GM21390 (cell line): ENCODE data around the gene AGBL1.

ENCODE experiments used
- ATAC-seq: cut with Tn5 transposase; IDR thresholded peaks from one replicate; pipeline ENCODE4 v1.9.1; 2021; ENCODE audit not compliant: unreplicated experiment

AGBL1 gene

DNA sequence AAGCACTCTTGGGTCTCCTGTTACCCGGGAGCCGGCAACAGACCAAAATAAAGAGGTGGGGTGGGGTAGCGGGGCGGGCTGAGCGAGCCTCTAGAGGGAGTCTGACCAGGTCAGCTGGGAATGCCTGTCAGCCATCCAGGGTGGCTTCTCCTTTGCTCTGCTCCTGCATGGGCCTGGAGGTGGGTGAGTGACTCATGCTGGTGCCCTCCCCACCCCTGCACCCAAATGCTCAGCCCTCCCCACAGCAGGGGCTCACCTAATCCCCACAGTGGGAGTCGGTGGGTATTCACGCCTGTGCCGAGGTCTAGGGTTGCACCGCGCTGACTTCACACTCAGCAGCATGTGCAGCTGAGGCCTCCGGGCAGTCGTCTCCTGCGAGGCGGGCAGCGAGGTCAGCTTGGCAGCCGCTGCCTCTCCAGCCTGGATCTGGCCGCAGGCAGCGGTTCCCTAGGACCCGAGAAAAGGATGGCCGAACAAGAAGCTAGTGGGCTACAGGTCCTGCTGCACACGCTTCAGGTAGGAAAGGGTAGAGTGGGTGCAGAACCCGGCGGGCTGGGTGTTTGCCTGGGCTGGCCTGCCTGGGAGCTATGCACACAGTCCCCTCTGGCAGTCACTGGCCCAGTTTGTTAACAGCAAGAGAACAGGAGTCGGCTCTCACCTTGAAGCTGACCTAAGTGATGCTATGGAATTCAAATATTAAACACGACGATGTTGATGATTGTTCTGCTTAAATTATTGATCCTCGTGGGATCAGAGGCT, at the start of gene AGBL1:
Gene AGBL1, plus strand, starts transcription at position 364 of the 759 bp plus-strand sequence.
- no peak for ATAC-seq

DNA sequence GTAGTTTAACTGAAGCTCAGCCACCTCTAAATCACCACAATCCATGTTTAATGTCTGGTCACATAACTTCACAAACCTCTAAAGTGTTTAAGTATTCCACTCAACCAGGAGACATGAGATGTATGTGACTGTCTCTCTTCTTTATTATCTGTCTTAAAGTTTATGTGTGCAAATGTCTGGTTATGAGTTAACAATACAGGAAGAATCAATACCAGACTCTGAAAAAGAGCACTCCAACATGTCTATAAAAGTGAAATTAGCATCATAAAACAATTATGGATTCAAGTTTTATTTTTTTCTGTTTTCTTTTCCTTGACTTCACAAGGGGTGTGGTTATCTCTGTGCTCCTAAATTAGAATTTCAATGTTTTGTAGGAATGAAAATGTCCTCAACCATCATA, 44.8 kb upstream of the AGBL1 start:
- ATAC-seq, result no peak

DNA sequence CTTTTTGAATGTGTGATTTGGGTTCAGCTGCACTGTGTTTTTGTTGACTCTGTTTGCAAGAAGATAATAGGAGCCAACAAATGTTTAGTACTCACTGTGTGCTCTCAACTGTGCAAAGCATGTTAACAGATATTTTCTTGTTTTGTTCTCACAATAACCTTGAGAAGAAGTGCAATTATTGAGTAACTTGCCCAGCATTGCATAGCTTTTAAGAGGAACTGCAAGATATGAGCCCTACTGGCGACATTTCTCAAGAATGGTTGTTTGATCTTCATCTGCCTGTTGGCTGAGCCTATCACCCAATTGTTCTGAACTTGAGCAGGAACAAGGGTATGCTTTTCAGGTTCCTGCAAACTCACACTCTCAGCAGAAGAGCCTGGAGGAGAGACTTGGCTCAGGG, 43.4 kb upstream of the AGBL1 start:
- ATAC-seq, result no peak

DNA sequence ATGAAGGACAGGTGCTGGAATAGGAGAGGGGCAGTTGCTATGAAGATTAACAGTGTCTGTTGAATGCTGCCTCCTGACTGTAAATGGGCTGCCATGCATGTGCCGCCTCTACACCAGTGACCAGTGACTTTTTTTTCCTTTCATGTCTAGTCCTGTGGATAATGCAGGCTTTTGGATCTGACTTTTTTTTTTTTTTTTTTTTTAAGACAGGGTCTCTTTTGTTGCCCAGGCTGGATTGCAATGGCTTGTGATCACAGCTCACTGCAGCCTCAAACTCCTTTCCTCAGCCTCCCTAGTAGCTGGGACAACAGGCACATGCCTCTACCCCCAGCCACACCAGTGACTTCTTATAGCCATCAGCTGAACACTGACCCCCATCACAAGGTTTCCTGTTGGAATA, 41.2 kb upstream of the AGBL1 start:
- no peak for ATAC-seq

DNA sequence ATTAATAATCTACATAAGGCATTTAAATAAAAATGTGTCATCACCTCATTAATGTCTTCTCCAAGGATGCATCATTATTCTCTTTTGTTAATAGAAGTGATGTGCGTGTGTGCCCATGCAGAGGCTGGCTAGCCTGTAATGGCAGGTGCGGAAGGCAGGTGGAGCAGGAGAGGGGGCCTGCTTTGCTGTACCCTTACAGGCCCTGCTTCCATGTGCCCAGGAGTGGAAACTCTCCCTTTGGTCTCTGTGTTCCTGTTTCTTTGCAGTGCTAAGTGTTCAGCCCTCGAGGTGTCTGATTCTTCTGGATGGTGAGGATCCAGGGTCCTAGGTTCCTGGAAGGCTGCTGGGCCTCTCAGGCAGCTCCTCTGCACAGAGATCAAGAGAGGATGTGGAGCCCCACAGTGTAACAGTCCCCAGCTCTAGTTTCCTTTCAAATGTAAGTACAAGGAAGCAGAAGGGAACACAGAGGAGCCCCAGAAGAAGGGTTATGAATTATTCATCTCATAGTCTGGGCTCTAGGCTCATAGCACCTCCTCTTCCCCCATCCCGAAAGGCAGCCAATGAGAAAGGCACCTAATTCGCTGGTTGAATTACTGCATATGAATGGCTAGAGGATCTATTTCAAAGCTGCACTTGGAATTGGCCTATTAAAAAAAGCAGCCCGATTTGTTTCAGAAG, 39.2 kb upstream of the AGBL1 start:
- ATAC-seq, result no peak

- ATAC-seq, result no peak
Observed at GRCh38 chr15:86041399-86041798, 38.3 kb upstream of the AGBL1 start.

GRCh38 chr15:86042226-86042625, 37.4 kb upstream of the AGBL1 start:
- ATAC-seq, result no peak

- ATAC-seq, result no peak
Observed at GRCh38 chr15:86044981-86045380, 34.7 kb upstream of the AGBL1 start.

DNA sequence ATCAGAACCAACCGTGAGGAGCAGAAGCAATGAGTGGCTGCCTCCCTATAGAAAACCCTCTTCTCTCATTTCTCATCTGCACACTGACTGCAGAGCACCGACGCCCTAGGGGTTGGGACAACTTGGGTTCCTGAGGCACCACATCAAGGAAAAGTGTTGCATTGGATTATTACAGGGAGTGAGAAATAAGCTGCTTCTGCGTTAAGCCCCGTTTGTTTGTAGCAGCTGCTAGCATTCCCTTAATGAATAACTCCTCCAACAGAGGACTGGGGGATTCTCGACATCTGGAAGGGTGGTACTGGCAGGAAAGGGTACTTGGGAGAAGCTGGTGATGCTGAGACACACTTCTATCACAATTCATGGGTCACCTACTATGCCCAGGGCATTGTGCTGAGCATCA, 25.3 kb upstream of the AGBL1 start:
- no peak for ATAC-seq

DNA sequence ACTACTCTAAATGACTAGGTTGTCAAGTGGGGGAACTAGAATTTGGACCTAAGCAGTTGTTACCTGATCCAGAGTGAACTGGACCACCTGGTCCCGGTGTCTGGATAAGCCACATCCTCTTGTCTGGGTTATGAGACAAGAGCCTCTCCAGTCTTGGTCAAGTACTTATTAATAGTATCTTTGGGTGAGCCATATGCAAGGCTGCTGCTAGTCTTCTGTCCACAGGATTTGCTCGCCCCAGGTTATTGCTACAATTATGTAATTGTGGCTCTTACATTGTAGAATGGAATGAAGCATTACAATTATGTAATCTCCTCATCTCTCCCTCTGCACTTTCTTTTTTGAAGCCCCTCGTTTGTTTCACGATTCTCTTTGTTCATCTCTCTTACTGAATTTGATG, 24.0 kb upstream of the AGBL1 start:
- no peak for ATAC-seq

DNA sequence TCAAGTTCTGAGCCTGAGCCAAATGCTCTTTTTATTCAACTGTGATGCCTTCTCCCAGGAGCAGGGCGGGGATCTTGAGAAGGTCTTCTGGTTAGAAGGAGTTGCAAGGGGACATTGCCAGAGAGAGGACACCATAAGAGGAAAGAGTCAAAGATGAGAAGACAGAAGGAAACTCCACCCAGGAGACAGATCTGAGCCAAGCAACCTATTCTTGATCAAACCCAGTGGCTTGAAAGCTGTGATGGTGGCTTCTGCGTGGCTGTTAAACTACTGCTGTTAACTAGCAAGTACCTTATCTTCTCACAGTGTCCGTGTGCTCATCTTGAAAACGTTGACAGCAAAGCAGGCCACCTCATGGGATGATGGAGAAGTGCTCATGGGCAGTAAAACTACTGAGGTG, 19.8 kb upstream of the AGBL1 start:
- ATAC-seq, result no peak

GRCh38 chr15:86060674-86061073, 19.0 kb upstream of the AGBL1 start:
- no peak for ATAC-seq

DNA sequence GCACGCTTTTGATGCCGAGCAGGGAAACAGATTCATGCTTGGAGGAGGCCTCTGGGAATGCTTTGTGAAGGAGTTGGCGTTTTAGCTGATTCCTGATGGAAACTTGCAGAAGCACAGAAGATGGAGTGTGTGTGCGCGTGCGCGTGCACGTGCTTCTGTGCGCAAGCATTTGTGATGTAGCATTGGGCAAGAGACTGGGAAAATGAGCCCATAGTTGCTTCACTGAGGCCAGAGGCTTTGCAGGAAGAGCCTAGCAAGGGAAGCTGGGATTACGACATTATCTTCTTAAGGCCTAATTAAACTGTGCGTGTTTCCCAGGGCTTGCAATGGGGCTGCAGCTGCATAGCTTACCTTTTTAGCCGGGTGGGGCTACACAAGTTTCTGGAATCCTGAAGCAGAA, 18.1 kb upstream of the AGBL1 start:
- ATAC-seq, result no peak

- no peak for ATAC-seq
Observed at GRCh38 chr15:86062646-86063243, 16.9 kb upstream of the AGBL1 start.

DNA sequence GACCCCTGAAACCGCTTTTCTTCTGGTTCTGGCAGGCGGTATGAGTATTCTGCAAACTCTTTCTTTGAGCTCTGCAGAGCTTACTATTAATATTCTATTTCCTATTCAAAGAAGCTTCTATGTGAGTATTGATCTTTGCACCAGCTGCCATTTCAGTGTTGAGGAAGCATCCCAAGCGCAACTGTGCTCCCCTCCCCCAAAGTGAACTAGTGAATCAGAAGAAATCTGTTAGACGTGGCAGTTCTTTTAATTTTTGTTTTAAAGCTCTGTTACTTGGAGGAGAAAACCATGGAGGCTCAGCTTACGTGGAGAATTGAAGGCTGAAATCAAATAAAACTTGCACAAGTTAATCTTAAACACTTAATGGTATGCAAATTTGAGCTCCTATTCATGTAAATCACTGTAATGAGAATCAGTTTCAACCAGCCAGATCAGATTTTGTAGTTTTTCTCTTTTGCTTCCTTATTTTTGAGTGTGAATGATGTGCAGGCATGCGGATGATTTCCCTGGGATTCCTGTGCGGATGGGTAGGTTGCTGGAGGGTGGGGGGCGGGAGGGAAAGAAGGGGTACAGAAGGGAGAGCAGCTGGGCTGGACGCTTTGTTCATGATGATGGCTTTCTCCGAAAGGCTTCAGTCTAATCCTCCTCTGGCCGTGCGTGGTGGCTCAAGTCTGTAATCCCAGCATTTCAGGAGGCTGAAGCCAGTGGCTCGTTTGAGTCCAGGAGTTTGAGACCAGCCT, 16.1 kb upstream of the AGBL1 start:
- no peak for ATAC-seq

- ATAC-seq, result no peak
Observed at GRCh38 chr15:86064326-86064725, 15.3 kb upstream of the AGBL1 start.

DNA sequence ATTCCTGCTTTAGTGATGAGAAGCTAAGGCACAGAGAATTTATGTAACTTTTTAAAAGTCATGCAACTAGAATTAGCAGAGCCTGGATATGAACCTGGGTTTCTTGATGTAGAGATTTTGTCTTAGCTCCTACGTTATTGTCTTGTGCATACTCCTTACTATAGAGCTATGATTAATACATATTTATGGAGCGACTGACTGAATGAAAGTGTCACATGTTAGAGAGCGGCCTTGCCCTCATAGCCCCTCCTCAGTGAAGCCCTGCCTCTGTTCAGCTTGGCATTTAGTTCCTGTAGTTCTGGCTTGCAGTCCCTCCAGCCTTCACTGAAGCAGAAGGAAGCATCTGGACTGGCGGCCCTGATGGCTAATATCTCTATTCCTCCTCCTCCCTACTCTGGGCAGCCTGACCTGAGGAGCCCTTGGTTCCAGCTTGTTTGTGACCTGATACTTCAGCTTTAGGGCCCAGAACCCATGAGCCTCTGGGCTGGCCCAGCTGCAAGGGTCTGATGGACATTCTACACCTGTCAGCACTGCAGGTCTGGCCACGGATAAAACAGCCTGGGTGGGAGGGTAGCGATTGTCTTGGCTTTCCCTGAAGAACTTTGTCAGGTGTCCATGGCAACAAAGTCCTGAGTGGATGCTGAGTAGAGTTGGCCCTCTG, 13.4 kb upstream of the AGBL1 start:
- ATAC-seq, result no peak

DNA sequence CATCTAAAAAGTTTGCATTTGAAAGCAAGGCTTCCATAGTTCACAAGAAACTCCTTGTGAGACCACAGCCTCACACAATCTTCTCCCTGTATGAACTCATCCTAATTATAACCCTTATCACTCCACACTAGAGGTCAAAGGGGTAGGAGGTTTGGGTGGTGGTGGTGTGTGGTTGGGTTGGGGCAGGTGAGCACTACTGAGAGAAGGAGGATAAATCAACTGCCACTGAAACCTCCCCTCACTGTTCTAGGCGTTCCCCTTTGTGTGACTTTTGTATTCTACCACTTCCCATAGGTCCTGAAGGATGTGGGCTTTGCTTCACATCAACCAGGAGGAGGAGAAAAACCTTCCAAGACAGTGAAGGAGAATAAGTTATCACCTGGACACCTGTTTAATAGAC, 6.4 kb upstream of the AGBL1 start:
- no peak for ATAC-seq

- ATAC-seq, result no peak
Observed at GRCh38 chr15:86076468-86076867, 3.2 kb upstream of the AGBL1 start.

GRCh38 chr15:86077070-86077469, 2.6 kb upstream of the AGBL1 start:
- ATAC-seq, result no peak

GRCh38 chr15:86080302-86080701, 631 bp downstream of the AGBL1 start:
- ATAC-seq, result no peak
